Measurements from ENCODE around the gene ACCSL.

The ACCSL gene

GRCh38 chr11:44016546-44017442, 31.0 kb upstream of the ACCSL start:
- no peak for DNase-seq
- Histone ChIP-seq H3K4me1 (peaks cover 29% of the 10 kb centered on the region), H3K4me3 (ENCODE audit: low read depth, low read length) (no peak overlapping the region), H3K9me3 (no peaks in the 10 kb centered on the region), H3K27me3 (no peaks in the 10 kb centered on the region), H3K36me3 (no peaks in the 10 kb centered on the region)
- no peak for TF ChIP-seq CTCF (IDR thresholded peaks at IDR 0.05; ENCODE audit: low read depth, low read length)

GRCh38 chr11:44017443-44018126, 30.2 kb upstream of the ACCSL start:
- peaks cover 29% of the 10 kb centered on the region for H3K4me1 ChIP-seq

GRCh38 chr11:44018127-44018521, 29.7 kb upstream of the ACCSL start:
- TF ChIP-seq CTCF (IDR thresholded peaks at IDR 0.05; ENCODE audit: low read depth, low read length): no peak
- no peaks in the 10 kb centered on the region for H3K9me3 ChIP-seq
- no peak overlapping the region for H3K4me3 ChIP-seq (ENCODE audit: low read depth, low read length)
- no peaks in the 10 kb centered on the region for H3K27me3 ChIP-seq
- no peak for DNase-seq
- no peaks in the 10 kb centered on the region for H3K36me3 ChIP-seq
- peaks cover 29% of the 10 kb centered on the region for H3K4me1 ChIP-seq

More at GRCh38 chr11:44017443-44018126, 30.2 kb upstream of the ACCSL start:
- DNase-seq: no peak
- no peak for TF ChIP-seq CTCF (IDR thresholded peaks at IDR 0.05; ENCODE audit: low read depth, low read length)
- Histone ChIP-seq H3K4me3 (ENCODE audit: low read depth, low read length) (no peak overlapping the region), H3K36me3 (no peaks in the 10 kb centered on the region), H3K9me3 (no peaks in the 10 kb centered on the region), H3K27me3 (no peaks in the 10 kb centered on the region)

- DNase-seq: no peak
- Histone ChIP-seq H3K4me1 (peaks cover 29% of the 10 kb centered on the region), H3K36me3 (no peaks in the 10 kb centered on the region), H3K27me3 (no peaks in the 10 kb centered on the region), H3K4me3 (ENCODE audit: low read depth, low read length) (no peak overlapping the region), H3K9me3 (no peaks in the 10 kb centered on the region)
- no peak for TF ChIP-seq CTCF (IDR thresholded peaks at IDR 0.05; ENCODE audit: low read depth, low read length)
These were observed 29.0 kb upstream of the ACCSL start for GRCh38 chr11:44018829-44019228.

- Histone ChIP-seq H3K9me3 (no peaks in the 10 kb centered on the region), H3K4me1 (no peaks in the 10 kb centered on the region), H3K36me3 (no peaks in the 10 kb centered on the region), H3K27me3 (no peaks in the 10 kb centered on the region), H3K4me3 (ENCODE audit: low read depth, low read length) (no peak overlapping the region)
- no peak for TF ChIP-seq CTCF (IDR thresholded peaks at IDR 0.05; ENCODE audit: low read depth, low read length)
- DNase-seq: no peak
These were observed 22.8 kb upstream of the ACCSL start for GRCh38 chr11:44024977-44025376.

GRCh38 chr11:44025727-44026126, 22.1 kb upstream of the ACCSL start:
- Histone ChIP-seq H3K9me3 (no peaks in the 10 kb centered on the region), H3K36me3 (no peaks in the 10 kb centered on the region), H3K4me1 (no peaks in the 10 kb centered on the region), H3K27me3 (no peaks in the 10 kb centered on the region), H3K4me3 (ENCODE audit: low read depth, low read length) (no peak overlapping the region)
- DNase-seq: no peak
- no peak for TF ChIP-seq CTCF (IDR thresholded peaks at IDR 0.05; ENCODE audit: low read depth, low read length)

Data from BE2C (cell line).